ENCODE results near the gene TMEFF2. TPM values are rescaled to one million over a fixed set of nuclear protein-coding genes. Genes with fewer than 3 reads are reported as not detected.

TMEFF2 gene
- polyA plus RNA-seq, 1 of the 3 experiments (the other 2 are of a cell fraction): 5.4 TPM

DNA sequence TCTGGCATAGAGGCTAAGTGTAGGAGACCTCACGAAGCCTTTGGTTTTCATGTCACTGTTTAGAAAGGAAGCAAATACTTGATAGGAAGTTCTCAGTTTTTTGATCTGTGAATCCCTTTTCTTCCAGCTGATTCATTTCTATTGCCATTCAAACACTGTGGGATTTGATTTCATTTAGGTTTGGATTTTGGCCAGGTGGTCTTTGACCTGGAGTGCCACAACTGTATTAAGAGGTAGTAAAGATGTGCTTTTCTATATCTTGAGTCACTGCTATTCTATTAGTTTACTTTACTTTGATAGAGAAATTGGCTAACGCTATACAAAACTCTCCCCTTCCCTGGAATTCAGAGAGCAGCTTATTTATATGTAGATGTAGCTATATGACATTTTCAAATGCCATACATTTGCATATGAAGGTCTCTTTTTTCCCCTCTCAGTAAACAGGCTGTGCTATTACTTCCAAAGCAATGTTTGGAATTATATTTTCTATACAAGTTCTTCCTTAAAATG lies 215.5 kb downstream of the TMEFF2 start:
- POLR2A ChIA-PET: no interaction called here
- Histone ChIP-seq H3K9me2 (no peaks in the 10 kb centered on the region), H3K27ac (ENCODE audit: low read depth in 2 of 2, low read length in 1 of 2) (no peak overlapping the region), H3K27me3 (ENCODE audit: insufficient read depth) (no peaks in the 10 kb centered on the region), H4K20me1 (ENCODE audit: insufficient read depth) (no peaks in the 10 kb centered on the region), H2AFZ (ENCODE audit: low read depth) (no peak overlapping the region), H3K4me2 (no peak overlapping the region), H3K4me1 (ENCODE audit: control insufficient read depth in 1 of 2, insufficient read depth in 2 of 2, low read depth in 1 of 2, low read length in 1 of 2) (peaks cover 0 to 13% of the 10 kb centered on the region in 2 experiments; a peak in 3 of 4 replicates), H3K9ac (no peak overlapping the region), H3K79me2 (ENCODE audit: insufficient read depth) (no peaks in the 10 kb centered on the region), H3K4me3 (ENCODE audit: low read depth in 2 of 2, low read length in 1 of 2) (no peak overlapping the region), H3K36me3 (replicated peaks in 1 of 2; ENCODE audit: control insufficient read depth in 1 of 2, insufficient read depth in 2 of 2, low read length in 1 of 2) (no peaks in the 10 kb centered on the region), H3K9me3 (no peaks in the 10 kb centered on the region), H3F3A (replicated peaks; ENCODE audit: insufficient read depth) (peaks cover 27% of the 10 kb centered on the region)
- CTCF ChIA-PET: interaction anchor here (1.3 kb wide), 1 partner anchor 32 kb away, joined by 3 read pairs; no protein-coding TSS in a partner anchor
- DNase-seq: no peak
- 47% methylated on average over 2 of the region's 2 CpGs for WGBS (ENCODE audit: low lambda C conversion rate)
- TF ChIP-seq SMC3 (IDR thresholded peaks at IDR 0.05; ENCODE audit: low read depth, low read length) (no peak), EZH2phosphoT487 (IDR thresholded peaks at IDR 0.05; ENCODE audit: borderline replicate concordance, low read depth) (no peak), JUND (IDR thresholded peaks at IDR 0.05) (no peak), TCF12 (IDR thresholded peaks at IDR 0.05) (no peak), EP300 (IDR thresholded peaks at IDR 0.05; ENCODE audit: borderline replicate concordance in 1 of 2, low read depth in 1 of 2, low read length in 1 of 2) (no peak), NFIC (IDR thresholded peaks at IDR 0.05; ENCODE audit: borderline replicate concordance) (no peak), RFX5 (IDR thresholded peaks at IDR 0.05; ENCODE audit: low read length) (no peak), RCOR1 (IDR thresholded peaks at IDR 0.05; ENCODE audit: low read length) (no peak), USF2 (IDR thresholded peaks at IDR 0.05; ENCODE audit: borderline replicate concordance, low read depth, low read length) (no peak), RXRA (IDR thresholded peaks at IDR 0.05; ENCODE audit: borderline replicate concordance, low read depth) (no peak), PBX3 (IDR thresholded peaks at IDR 0.05) (no peak), MAX (IDR thresholded peaks at IDR 0.05; ENCODE audit: low read depth) (no peak), FOSL2 (IDR thresholded peaks at IDR 0.05; ENCODE audit: borderline replicate concordance, low read depth) (no peak), TEAD4 (IDR thresholded peaks at IDR 0.05; ENCODE audit: borderline replicate concordance, insufficient read depth) (no peak), MXI1 (IDR thresholded peaks at IDR 0.05; ENCODE audit: low read depth, low read length) (no peak), ZBTB33 (IDR thresholded peaks at IDR 0.05; ENCODE audit: borderline replicate concordance, low read depth) (no peak), YY1 (IDR thresholded peaks at IDR 0.05; ENCODE audit: low read depth) (no peak), POLR2AphosphoS5 (IDR thresholded peaks at IDR 0.05; ENCODE audit: low read depth, low read length) (no peak), GABPA (IDR thresholded peaks at IDR 0.05; ENCODE audit: low read depth) (no peak)
- TF ChIP-seq, protein P1, sequence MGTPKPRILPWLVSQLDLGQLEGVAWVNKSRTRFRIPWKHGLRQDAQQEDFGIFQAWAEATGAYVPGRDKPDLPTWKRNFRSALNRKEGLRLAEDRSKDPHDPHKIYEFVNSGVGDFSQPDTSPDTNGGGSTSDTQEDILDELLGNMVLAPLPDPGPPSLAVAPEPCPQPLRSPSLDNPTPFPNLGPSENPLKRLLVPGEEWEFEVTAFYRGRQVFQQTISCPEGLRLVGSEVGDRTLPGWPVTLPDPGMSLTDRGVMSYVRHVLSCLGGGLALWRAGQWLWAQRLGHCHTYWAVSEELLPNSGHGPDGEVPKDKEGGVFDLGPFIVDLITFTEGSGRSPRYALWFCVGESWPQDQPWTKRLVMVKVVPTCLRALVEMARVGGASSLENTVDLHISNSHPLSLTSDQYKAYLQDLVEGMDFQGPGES (IDR thresholded peaks at IDR 0.05; ENCODE audit: low read depth, low read length): no peak
